Fibroblast of mammary gland (primary cell): Measurements from ENCODE around the gene ZBTB46.
"Not testable (repeated sequence)": the region's sequence is repeated elsewhere in the genome, so short reads cannot be mapped to it uniquely, and the experiment has no call there.

Experiments used
- DNase-seq: peaks from one replicate; pipeline ENCODE4 v3.0.0-alpha.2; 2010; ENCODE audit warnings: low read depth
- H3K4me3 ChIP-seq: 2 replicates; pipeline ENCODE4 v1.5.1; 2011; ENCODE audit warnings: low read depth, mild to moderate bottlenecking, low read length, moderate library complexity; ENCODE audit not compliant: control insufficient read depth
- CTCF ChIP-seq: conservative IDR thresholded peaks from 2 replicates; pipeline ENCODE4 v1.5.1; 2011; ENCODE audit warnings: low read depth, low read length, inconsistent platforms; ENCODE audit not compliant: control insufficient read depth, insufficient read depth

Gene ZBTB46

DNA sequence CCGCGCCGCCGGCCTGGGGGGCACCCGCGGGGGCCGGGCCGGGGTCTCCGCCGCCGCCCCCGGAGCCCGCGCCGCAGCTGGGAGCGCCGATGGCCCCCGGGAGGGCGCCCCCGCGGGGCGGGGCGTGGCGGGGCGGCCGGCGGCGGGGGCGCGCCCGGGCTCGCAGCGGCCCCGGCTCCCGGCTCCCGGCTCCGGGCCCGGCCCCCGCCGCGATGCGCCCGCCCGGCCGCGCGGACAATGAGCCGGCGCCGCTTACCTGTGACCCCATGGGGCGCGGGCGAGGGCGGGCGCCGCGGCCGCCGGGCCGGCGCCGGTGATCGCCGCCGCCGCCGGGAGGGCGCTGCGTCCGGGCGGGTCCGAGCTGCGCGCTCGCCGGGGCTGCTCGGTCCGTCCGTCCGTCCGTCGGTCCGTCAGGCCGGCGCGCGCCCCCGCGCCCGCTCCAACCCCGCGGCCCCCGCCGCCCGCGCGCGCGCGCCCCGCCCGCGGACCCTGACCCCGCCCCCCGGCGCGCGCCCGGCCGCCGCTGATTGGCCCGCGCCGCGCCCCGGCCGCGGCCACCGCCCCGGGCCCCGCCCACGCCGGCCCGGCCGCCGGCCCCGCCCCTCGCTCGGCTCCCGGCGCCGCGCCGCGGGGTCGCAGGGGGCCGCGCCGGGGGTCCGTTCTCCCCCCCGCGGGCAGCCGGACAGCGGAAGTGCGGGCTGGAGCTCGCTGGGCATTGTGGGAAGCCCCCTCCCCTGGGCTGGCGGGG, at the start of gene ZBTB46:
Gene ZBTB46, minus strand, starts transcription at position 424 of the 748 bp plus-strand sequence. CDS start 40,507 bp downstream, outside the sequence.
- no peak for DNase-seq
- H3K4me3 ChIP-seq: peak within 1 kb of the TSS; percentile 25
- TF ChIP-seq CTCF: no peak

DNA sequence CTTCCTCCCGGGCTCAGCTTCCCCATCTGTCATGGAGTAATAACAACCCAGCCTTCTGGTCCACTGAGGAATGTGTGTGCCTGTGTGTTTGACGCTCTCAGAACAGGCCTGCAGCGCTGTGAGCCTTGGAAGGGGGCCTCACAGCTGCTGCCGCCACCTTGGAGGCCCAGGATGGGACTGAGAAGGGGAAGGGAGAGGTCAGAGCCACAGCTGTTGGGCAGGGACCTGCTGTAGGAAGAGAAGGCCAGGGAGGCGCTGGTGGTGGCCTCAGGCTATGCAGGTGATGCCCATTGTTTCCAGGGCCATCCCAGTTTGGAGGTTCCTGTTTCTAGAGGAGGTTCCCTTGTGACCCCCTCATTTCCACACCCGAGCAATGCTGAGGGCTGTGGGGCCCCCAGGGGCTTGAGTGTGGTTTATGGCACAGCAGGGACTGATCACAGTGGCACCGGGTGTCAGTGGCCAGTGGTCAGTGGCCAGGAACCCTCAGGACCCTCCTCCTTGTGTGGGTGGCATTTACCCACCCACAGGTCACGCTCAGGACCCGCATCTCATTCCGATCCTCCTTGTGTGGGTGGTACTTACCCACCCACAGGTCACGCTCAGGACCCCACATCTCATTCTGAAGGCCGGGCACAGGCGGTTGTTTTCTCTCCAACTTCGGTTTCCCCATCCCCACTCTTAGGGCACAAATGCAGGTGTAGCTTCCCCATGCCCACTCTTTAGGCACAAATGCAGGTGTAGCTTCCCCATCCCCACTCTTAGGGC, 48.0 kb upstream of the ZBTB46 start:
- DNase-seq: no peak
- no peak for TF ChIP-seq CTCF
- no peak overlapping the region for H3K4me3 ChIP-seq

GRCh38 chr20:63877755-63878470, 46.8 kb upstream of the ZBTB46 start:
- no peak for DNase-seq
- no peak for TF ChIP-seq CTCF
- no peak overlapping the region for H3K4me3 ChIP-seq

DNA sequence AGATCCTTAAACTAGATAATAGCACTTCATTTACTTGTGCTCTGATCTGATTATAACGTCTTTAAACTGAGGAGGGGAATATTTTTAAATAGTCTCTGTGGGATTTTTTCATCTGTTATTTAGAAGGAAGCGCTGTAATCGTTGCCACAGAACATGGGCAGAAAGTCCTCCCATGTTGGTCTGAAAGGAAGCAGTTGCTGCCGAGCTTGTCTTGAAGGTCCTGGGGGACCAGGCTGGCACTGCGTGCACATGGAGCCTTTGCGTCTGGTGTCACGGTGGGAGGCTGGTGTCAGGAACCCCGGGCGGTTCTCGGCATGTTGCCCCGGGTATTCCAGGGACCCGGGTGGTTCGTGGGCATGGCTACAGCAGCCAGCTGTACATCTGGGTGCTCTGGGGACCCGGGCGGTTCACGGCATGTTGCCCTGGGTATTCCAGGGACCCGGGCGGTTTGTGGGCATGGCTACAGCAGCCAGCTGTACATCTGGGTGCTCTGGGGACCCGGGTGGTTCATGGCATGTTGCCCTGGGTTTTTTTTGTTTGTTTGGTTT, 45.5 kb upstream of the ZBTB46 start:
- H3K4me3 ChIP-seq: no peak overlapping the region
- no peak for TF ChIP-seq CTCF
- DNase-seq: no peak

GRCh38 chr20:63874241-63874640, 43.2 kb upstream of the ZBTB46 start:
- DNase-seq: peak; percentile 48
- not testable (repeated sequence) for H3K4me3 ChIP-seq

GRCh38 chr20:63873477-63873971, 42.5 kb upstream of the ZBTB46 start:
- no peak overlapping the region for H3K4me3 ChIP-seq
- peak; percentile 93 for DNase-seq
- TF ChIP-seq CTCF: no peak
